OCI-LY7 (cell line): ENCODE measurements around the gene WSB2. TPM values are rescaled to one million over a fixed set of nuclear protein-coding genes. Genes with fewer than 3 reads are reported as not detected.

Experiments used
- BruUV-seq: library from RNA; stranded (reverse); fragments of 400-500 nt; replicated peaks from 2 replicates; lab custom pipeline; 2021; lab: Mats Ljungman, UMichigan
- CTCF ChIA-PET: fragments of 300-600 bp; sonication (Branson Sonifier 250); formaldehyde crosslinking; loops from one replicate; lab custom pipeline; 2022; ENCODE audit warnings: antibody characterized with exemption; ENCODE audit not compliant: unreplicated experiment; lab: Charles Lee
- POLR2A ChIA-PET: fragments of 300-600 bp; sonication (Branson Sonifier 250); formaldehyde crosslinking; loops from one replicate; lab custom pipeline; 2022; ENCODE audit warnings: antibody characterized with exemption; lab: Charles Lee
- DNase-seq: peaks from one replicate; pipeline ENCODE4 v3.0.0-alpha.2; 2015; ENCODE audit warnings: low spot score
- H2AFZ ChIP-seq: fragments of 200-600 bp; sonication (generic), shearing (Covaris generic); 2 replicates; pipeline ENCODE4 v1.6.1; 2014; ENCODE audit warnings: mild to moderate bottlenecking, antibody characterized with exemption, low read length, moderate library complexity
- H3K27ac ChIP-seq: fragments of 200-600 bp; sonication (generic); 2 replicates; pipeline ENCODE4 v1.5.1; 2014; ENCODE audit warnings: mixed run types, low read depth, mild to moderate bottlenecking, moderate library complexity, low read length, inconsistent platforms; ENCODE audit not compliant: poor library complexity, severe bottlenecking
- H3K36me3 ChIP-seq: fragments of 200-600 bp; sonication (generic); 2 replicates; pipeline ENCODE4 v1.6.1; 2014; ENCODE audit warnings: mild to moderate bottlenecking, antibody characterized with exemption, low read length, moderate library complexity, mixed read lengths; ENCODE audit not compliant: insufficient read depth
- H3K4me1 ChIP-seq: fragments of 200-600 bp; sonication (generic); 2 replicates; pipeline ENCODE4 v1.5.1; 2014; ENCODE audit warnings: mild to moderate bottlenecking, low read length; ENCODE audit not compliant: insufficient read depth, poor library complexity, severe bottlenecking
- H3K4me2 ChIP-seq: fragments of 200-600 bp; sonication (generic); 2 replicates; pipeline ENCODE4 v1.6.1; 2014; ENCODE audit warnings: mild to moderate bottlenecking, low read length
- H3K4me3 ChIP-seq: fragments of 200-600 bp; sonication (generic); 2 replicates; pipeline ENCODE4 v1.5.1; 2014; ENCODE audit warnings: mild to moderate bottlenecking, low read depth, low read length; ENCODE audit not compliant: poor library complexity, severe bottlenecking
- H3K79me2 ChIP-seq: fragments of 200-600 bp; sonication (generic); 2 replicates; pipeline ENCODE4 v1.6.1; 2016; ENCODE audit warnings: low read depth, mild to moderate bottlenecking, low read length, moderate library complexity, mixed read lengths; ENCODE audit not compliant: insufficient read depth
- H3K9me2 ChIP-seq: fragments of 200-600 bp; sonication (generic); 2 replicates; pipeline ENCODE4 v1.6.1; 2016; ENCODE audit warnings: mild to moderate bottlenecking, low read length, mixed read lengths; ENCODE audit not compliant: insufficient read depth
- H3K9me3 ChIP-seq: fragments of 200-600 bp; sonication (generic); 2 replicates; pipeline ENCODE4 v1.6.1; 2014; ENCODE audit warnings: mild to moderate bottlenecking, mixed run types, low read length, mixed read lengths
- H4K20me1 ChIP-seq: fragments of 200-600 bp; sonication (generic); 2 replicates; pipeline ENCODE4 v1.6.1; 2014; ENCODE audit warnings: mild to moderate bottlenecking, antibody characterized with exemption, low read length, moderate library complexity, mixed read lengths; ENCODE audit not compliant: insufficient read depth
- EZH2phosphoT487 ChIP-seq: fragments of 200-600 bp; sonication (generic); IDR thresholded peaks from 2 replicates; pipeline ENCODE4 v1.6.1; 2018; ENCODE audit warnings: low read depth, borderline replicate concordance, mild to moderate bottlenecking, mixed run types, antibody characterized with exemption, low read length, moderate library complexity, mixed read lengths
- intact Hi-C: fragments of 100-400 bp; cut with micrococcal nuclease; formaldehyde crosslinking; loops from one replicate; pipeline ENCODE4 v1.10.0; 2022; ENCODE audit not compliant: unreplicated experiment
- total RNA-seq, 2 experiments: library from RNA; depleted of rRNA in 1 of 2; stranded (reverse); fragments of >200 nt in 1 of 2; shearing (Covaris generic) in 1 of 2; gene quantifications; 2 replicates each; pipeline ENCODE4 v1.2.3, GENCODE V29; 2014 to 2022
- TF ChIP-seq, protein P1 (sequence below): fragments of 200-600 bp; sonication (generic); conservative IDR thresholded peaks from 2 replicates; pipeline ENCODE4 v1.5.1; 2014; ENCODE audit warnings: mild to moderate bottlenecking, antibody characterized with exemption, low read length, moderate library complexity, mixed read lengths

Gene WSB2
- total RNA-seq, 2 experiments from 2014 or later = 31.9 to 34.4 TPM

DNA sequence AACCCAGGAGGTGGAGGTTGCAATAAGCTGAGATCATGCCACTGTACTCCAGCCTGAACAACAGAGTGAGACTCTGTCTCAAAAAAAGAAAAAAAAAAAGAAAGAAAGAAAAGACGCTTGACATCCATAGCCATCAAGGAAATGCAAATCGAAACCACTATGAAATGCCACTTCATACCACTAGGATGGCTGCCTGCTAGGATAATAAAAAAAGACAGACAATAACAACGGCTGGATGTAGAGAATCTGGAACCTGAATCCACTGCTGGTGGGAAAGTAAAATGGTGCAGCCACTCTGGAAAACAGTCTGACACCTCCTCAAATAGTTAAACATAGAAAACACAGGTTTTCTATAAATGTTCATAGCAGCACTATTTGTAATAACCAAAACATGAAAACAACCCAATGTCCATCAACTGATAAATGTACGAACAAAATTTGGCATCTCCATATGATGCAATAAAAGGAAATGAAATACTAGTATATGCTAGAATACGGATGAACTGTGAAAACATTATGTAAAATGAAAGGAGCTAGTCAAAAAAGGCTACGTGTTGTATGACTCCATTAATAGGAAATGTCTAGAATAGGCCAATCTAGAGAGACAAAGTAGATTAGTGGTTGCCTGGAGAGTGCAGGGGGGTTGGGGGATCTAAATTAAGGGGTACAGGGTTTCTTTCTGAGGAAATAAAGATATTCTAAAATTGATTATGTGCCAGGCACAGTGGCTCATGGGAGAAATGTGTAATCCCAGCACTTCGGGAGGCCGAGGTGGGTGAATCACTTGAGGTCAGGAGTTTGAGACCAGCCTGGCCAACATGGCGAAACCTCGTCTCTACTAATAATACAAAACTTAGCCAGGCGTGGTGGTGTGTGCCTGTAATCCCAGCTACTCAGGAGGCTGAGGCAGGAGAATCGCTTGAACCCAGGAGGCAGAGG, 9.7 kb downstream of the WSB2 start:
- H3K4me2 ChIP-seq = no peak overlapping the region
- H2AFZ ChIP-seq = no peak overlapping the region
- H3K36me3 ChIP-seq = peaks cover 37% of the 10 kb centered on the region
- TF ChIP-seq, protein P1, sequence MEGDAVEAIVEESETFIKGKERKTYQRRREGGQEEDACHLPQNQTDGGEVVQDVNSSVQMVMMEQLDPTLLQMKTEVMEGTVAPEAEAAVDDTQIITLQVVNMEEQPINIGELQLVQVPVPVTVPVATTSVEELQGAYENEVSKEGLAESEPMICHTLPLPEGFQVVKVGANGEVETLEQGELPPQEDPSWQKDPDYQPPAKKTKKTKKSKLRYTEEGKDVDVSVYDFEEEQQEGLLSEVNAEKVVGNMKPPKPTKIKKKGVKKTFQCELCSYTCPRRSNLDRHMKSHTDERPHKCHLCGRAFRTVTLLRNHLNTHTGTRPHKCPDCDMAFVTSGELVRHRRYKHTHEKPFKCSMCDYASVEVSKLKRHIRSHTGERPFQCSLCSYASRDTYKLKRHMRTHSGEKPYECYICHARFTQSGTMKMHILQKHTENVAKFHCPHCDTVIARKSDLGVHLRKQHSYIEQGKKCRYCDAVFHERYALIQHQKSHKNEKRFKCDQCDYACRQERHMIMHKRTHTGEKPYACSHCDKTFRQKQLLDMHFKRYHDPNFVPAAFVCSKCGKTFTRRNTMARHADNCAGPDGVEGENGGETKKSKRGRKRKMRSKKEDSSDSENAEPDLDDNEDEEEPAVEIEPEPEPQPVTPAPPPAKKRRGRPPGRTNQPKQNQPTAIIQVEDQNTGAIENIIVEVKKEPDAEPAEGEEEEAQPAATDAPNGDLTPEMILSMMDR = no peak
- no peak for TF ChIP-seq EZH2phosphoT487
- DNase-seq = no peak
- BruUV-seq = no TSS peak
- intact Hi-C loops = no loop called here
- no peaks in the 10 kb centered on the region for H3K4me1 ChIP-seq
- CTCF ChIA-PET = no interaction called here
- no peaks in the 10 kb centered on the region for H3K9me2 ChIP-seq
- H4K20me1 ChIP-seq = no peaks in the 10 kb centered on the region
- POLR2A ChIA-PET = no interaction called here
- no peak overlapping the region for H3K27ac ChIP-seq
- H3K4me3 ChIP-seq = no peak overlapping the region
- H3K9me3 ChIP-seq = no peaks in the 10 kb centered on the region
- H3K79me2 ChIP-seq = no peaks in the 10 kb centered on the region

DNA sequence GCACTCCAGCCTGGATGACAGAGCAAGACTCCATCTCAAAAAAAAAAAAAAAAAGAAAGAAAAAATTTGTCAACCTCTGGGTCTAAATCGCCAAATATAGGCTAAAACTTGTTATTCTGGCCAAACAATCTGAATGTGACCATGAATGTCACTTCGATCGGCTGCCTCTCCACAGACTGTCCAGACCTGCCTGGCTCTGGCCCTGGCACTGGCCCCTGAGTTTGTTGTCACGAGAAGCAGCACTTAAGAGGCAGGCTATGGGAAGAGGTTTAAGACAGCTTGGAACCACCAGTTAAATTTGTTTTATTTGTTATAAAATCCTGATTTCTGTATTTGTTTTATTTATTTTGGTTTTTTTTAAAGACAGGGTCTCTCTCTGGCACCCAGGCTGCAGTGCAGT, 14.5 kb downstream of the WSB2 start:
- TF ChIP-seq, protein P1 = no peak
- TF ChIP-seq EZH2phosphoT487 = no peak
- H3K4me1 ChIP-seq = no peaks in the 10 kb centered on the region
- BruUV-seq = no TSS peak
- no peak overlapping the region for H3K27ac ChIP-seq
- no peaks in the 10 kb centered on the region for H3K9me2 ChIP-seq
- intact Hi-C loops = no loop called here
- H3K79me2 ChIP-seq = no peaks in the 10 kb centered on the region
- ChIA-PET CTCF (no interaction called here), POLR2A (interaction anchor here (0.7 kb wide), 1 partner anchor 1954 kb away, joined by 3 read pairs; no protein-coding TSS in a partner anchor)
- H2AFZ ChIP-seq = no peak overlapping the region
- H4K20me1 ChIP-seq = no peaks in the 10 kb centered on the region
- peaks cover 55% of the 10 kb centered on the region for H3K36me3 ChIP-seq
- H3K9me3 ChIP-seq = no peaks in the 10 kb centered on the region
- H3K4me3 ChIP-seq = no peak overlapping the region
- no peak overlapping the region for H3K4me2 ChIP-seq
- DNase-seq = no peak

DNA sequence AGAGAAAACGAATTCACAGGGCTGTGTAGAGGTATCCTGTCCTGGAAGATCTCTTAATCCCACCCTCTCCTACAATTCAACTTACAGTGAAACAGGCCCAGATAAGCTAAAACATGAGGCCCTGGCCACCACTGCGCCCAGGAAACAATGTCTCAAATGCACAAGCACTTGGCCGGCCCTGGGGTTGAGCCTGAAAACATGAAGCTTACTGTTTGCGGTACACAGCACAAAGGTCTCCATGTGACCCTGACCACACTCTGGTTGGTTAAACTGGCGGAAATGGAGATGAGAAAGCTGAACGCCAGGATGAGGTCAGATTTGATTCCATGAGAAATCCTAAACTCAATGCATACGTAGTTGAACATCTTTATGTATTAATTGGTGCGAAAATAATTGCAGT, 16.4 kb downstream of the WSB2 start:
- no peaks in the 10 kb centered on the region for H3K79me2 ChIP-seq
- no peak overlapping the region for H3K4me3 ChIP-seq
- peaks cover 47% of the 10 kb centered on the region for H3K36me3 ChIP-seq
- ChIA-PET CTCF (no interaction called here), POLR2A (no interaction called here)
- TF ChIP-seq, protein P1 = no peak
- TF ChIP-seq EZH2phosphoT487 = no peak
- BruUV-seq = no TSS peak
- H2AFZ ChIP-seq = no peak overlapping the region
- H3K27ac ChIP-seq = no peak overlapping the region
- H4K20me1 ChIP-seq = no peaks in the 10 kb centered on the region
- intact Hi-C loops = no loop called here
- H3K4me2 ChIP-seq = no peak overlapping the region
- DNase-seq = no peak
- no peaks in the 10 kb centered on the region for H3K4me1 ChIP-seq
- H3K9me3 ChIP-seq = no peaks in the 10 kb centered on the region
- no peaks in the 10 kb centered on the region for H3K9me2 ChIP-seq
